SK-N-MC (cell line): Measurements from ENCODE around the gene SHISA2.

Source experiments
- EZH2 ChIP-seq: fragments of 200-600 bp; sonication (generic); IDR thresholded peaks from one replicate; pipeline ENCODE4 v1.6.1; 2017; ENCODE audit warnings: antibody characterized with exemption
- POLR2AphosphoS5 ChIP-seq: IDR thresholded peaks from 2 replicates; pipeline ENCODE4 v1.6.1; 2012; ENCODE audit warnings: mild to moderate bottlenecking, low read depth, low read length, borderline replicate concordance

DNA sequence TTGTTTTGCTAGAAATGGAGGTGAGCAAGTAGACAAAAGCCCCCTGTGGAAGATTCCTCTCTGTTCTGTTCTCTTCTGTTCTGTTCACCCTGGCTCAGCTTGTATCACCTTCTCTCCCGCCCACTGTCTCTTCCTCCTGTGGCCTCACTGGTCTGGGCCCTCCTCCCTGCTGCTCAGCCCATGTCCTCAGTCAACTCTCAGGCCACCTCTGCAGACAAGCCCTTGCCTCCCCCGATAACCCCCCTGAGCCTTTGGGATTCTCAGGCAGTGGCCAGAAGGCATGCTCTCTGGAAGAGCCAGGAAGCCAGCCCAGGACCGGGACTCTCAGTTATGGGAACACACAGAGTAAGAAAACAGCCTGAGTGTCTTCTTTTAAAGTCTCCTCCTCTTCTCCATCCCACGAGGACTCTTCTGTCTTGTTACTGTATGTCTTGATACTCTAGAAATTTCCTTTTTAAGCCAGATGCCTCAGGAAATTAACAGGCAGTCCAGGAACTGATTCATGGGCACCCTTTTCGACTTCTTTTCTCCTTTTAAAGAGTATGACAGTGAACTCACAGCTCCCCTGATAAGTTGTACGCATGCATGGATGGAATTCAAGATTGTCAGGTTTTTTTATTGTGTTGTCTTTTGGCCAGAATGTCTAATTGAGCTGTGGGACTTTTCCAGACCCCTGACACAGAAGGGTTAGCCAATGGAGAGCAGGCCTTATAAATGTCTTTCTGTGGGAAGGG lies 33.7 kb downstream of the SHISA2 start:
- TF ChIP-seq EZH2 (no peak), POLR2AphosphoS5 (no peak)
